SK-N-SH (cell line): ENCODE measurements around the gene SCGB3A1. TPM values are rescaled to one million over a fixed set of nuclear protein-coding genes. Genes with fewer than 3 reads are reported as not detected.

Source experiments
- CTCF ChIA-PET: fragments of 300-600, 350-600 bp; formaldehyde crosslinking; extraction: SDS; loops from one replicate; lab custom pipeline; 2021; lab: Yijun Ruan, JAX
- POLR2A ChIA-PET: fragments of 350-600 bp; sonication (Branson Sonifier 250); formaldehyde crosslinking; extraction: SDS; loops from one replicate; lab custom pipeline; 2020; ENCODE audit warnings: antibody characterized with exemption, inconsistent platforms; lab: Yijun Ruan, JAX
- DNase-seq: peaks from one replicate; pipeline ENCODE4 v3.0.0; 2012
- H2AFZ ChIP-seq: fragments of 200-600 bp; sonication (generic); 2 replicates; pipeline ENCODE4 v1.8.1; 2016; ENCODE audit warnings: antibody characterized with exemption, mild to moderate bottlenecking, low read depth
- H3F3A ChIP-seq: fragments of 200-600 bp; sonication (generic); replicated peaks from 2 replicates; pipeline ENCODE3; 2016; ENCODE audit warnings: antibody characterized with exemption, mild to moderate bottlenecking; ENCODE audit not compliant: insufficient read depth
- H3K27ac ChIP-seq, 2 experiments: fragments of 200-500 bp in 1 of 2; fragments of 200-600 bp in 1 of 2; sonication (Bioruptor generic) in 1 of 2; sonication (generic), shearing (Covaris generic) in 1 of 2; 2 replicates each; pipeline versions ENCODE4 v1.5.1 to v1.6.1; 2014 to 2016; ENCODE audit warnings: low read depth in 2 of 2, inconsistent platforms in 1 of 2, low read length in 1 of 2, mild to moderate bottlenecking in 1 of 2, mixed read lengths in 1 of 2
- H3K27me3 ChIP-seq: fragments of 200-600 bp; sonication (generic), shearing (Covaris generic); 2 replicates; pipeline ENCODE4 v1.6.1; 2016; ENCODE audit warnings: mixed run types; ENCODE audit not compliant: insufficient read depth
- H3K36me3 ChIP-seq, 2 experiments: fragments of 200-500 bp in 1 of 2; fragments of 200-600 bp in 1 of 2; sonication (Bioruptor generic) in 1 of 2; sonication (generic) in 1 of 2; replicated peaks in 1 of 2; 2 replicates each; pipeline versions ENCODE3 to v1.5.1; 2014 to 2016; ENCODE audit warnings: low read length in 1 of 2, mild to moderate bottlenecking in 1 of 2; ENCODE audit not compliant: insufficient read depth in 2 of 2, control insufficient read depth in 1 of 2
- H3K4me1 ChIP-seq, 2 experiments: fragments of 200-500 bp in 1 of 2; fragments of 200-600 bp in 1 of 2; sonication (Bioruptor generic) in 1 of 2; sonication (generic), shearing (Covaris generic) in 1 of 2; 2 replicates each; pipeline versions ENCODE4 v1.5.1 to v1.6.1; 2014 to 2016; ENCODE audit warnings: low read depth in 1 of 2, low read length in 1 of 2, mixed run types in 1 of 2; ENCODE audit not compliant: insufficient read depth in 2 of 2, control insufficient read depth in 1 of 2
- H3K4me2 ChIP-seq: fragments of 200-600 bp; sonication (generic), shearing (Covaris generic); 2 replicates; pipeline ENCODE4 v1.6.1; 2017; ENCODE audit warnings: mixed run types
- H3K4me3 ChIP-seq, 2 experiments: fragments of 200-500 bp in 1 of 2; fragments of 200-600 bp in 1 of 2; sonication (Bioruptor generic) in 1 of 2; sonication (generic), shearing (Covaris generic) in 1 of 2; 2 replicates each; pipeline versions ENCODE4 v1.5.1 to v1.8.1; 2014 to 2016; ENCODE audit warnings: low read depth in 2 of 2, inconsistent platforms in 1 of 2, low read length in 1 of 2, mild to moderate bottlenecking in 1 of 2, mixed read lengths in 1 of 2, moderate library complexity in 1 of 2
- H3K79me2 ChIP-seq: fragments of 200-600 bp; sonication (generic); 2 replicates; pipeline ENCODE4 v1.8.1; 2017; ENCODE audit warnings: mild to moderate bottlenecking; ENCODE audit not compliant: insufficient read depth
- H3K9ac ChIP-seq: fragments of 200-600 bp; sonication (generic); 2 replicates; pipeline ENCODE4 v1.6.1; 2017; ENCODE audit warnings: mixed run types
- H3K9me2 ChIP-seq: fragments of 200-600 bp; sonication (generic); 2 replicates; pipeline ENCODE4 v1.6.1; 2017; ENCODE audit warnings: mixed run types
- H3K9me3 ChIP-seq: fragments of 200-600 bp; sonication (generic); 2 replicates; pipeline ENCODE4 v1.6.1; 2017; ENCODE audit warnings: mixed run types, mild to moderate bottlenecking, moderate library complexity
- H4K20me1 ChIP-seq: fragments of 200-600 bp; sonication (generic); 2 replicates; pipeline ENCODE4 v1.6.1; 2017; ENCODE audit warnings: mild to moderate bottlenecking, mixed run types; ENCODE audit not compliant: insufficient read depth
- CHD2 ChIP-seq: fragments of 150-350 bp; IDR thresholded peaks from 2 replicates; pipeline ENCODE4 v1.6.1; 2018; ENCODE audit warnings: low read length; ENCODE audit not compliant: partially characterized antibody
- ELF1 ChIP-seq: IDR thresholded peaks from 2 replicates; pipeline ENCODE4 v1.4.0; 2012
- EP300 ChIP-seq, 2 experiments: IDR thresholded peaks; 2 replicates each; pipeline versions ENCODE4 v1.4.0 to v1.6.1; 2012; ENCODE audit warnings: borderline replicate concordance in 1 of 2, low read depth in 1 of 2, low read length in 1 of 2
- EZH2phosphoT487 ChIP-seq: fragments of 200-600 bp; sonication (generic); IDR thresholded peaks from 2 replicates; pipeline ENCODE4 v1.6.1; 2017; ENCODE audit warnings: low read depth, mixed run types, mild to moderate bottlenecking, antibody characterized with exemption, moderate library complexity, borderline replicate concordance
- FOSL2 ChIP-seq: IDR thresholded peaks from 2 replicates; pipeline ENCODE4 v1.4.0; 2012; ENCODE audit warnings: low read depth, mild to moderate bottlenecking, moderate library complexity, borderline replicate concordance
- FOXM1 ChIP-seq: IDR thresholded peaks from 2 replicates; pipeline ENCODE4 v1.4.0; 2012; ENCODE audit warnings: low read depth, mild to moderate bottlenecking
- JUND ChIP-seq: IDR thresholded peaks from 2 replicates; pipeline ENCODE4 v1.4.0; 2012
- MAX ChIP-seq: IDR thresholded peaks from 2 replicates; pipeline ENCODE4 v1.4.0; 2012; ENCODE audit warnings: low read depth
- MXI1 ChIP-seq: IDR thresholded peaks from 2 replicates; pipeline ENCODE4 v1.6.1; 2012; ENCODE audit warnings: mild to moderate bottlenecking, low read depth, low read length, improper control_type of control experiment
- NRF1 ChIP-seq: IDR thresholded peaks from 2 replicates; pipeline ENCODE4 v1.6.1; 2012; ENCODE audit warnings: low read depth, mild to moderate bottlenecking, low read length
- RAD21 ChIP-seq: IDR thresholded peaks from 2 replicates; pipeline ENCODE4 v1.6.1; 2012; ENCODE audit warnings: mild to moderate bottlenecking, low read length
- RFX5 ChIP-seq: IDR thresholded peaks from 2 replicates; pipeline ENCODE4 v1.6.1; 2012; ENCODE audit warnings: mild to moderate bottlenecking, improper control_type of control experiment, low read length
- RXRA ChIP-seq: IDR thresholded peaks from 2 replicates; pipeline ENCODE4 v1.4.0; 2012; ENCODE audit warnings: low read depth, mild to moderate bottlenecking, borderline replicate concordance
- SIN3A ChIP-seq: IDR thresholded peaks from 2 replicates; pipeline ENCODE4 v1.6.1; 2012; ENCODE audit warnings: low read depth, mild to moderate bottlenecking, low read length, moderate library complexity, borderline replicate concordance
- TAF1 ChIP-seq: IDR thresholded peaks from 2 replicates; pipeline ENCODE4 v1.6.1; 2012; ENCODE audit warnings: low read depth, mild to moderate bottlenecking, low read length, moderate library complexity, borderline replicate concordance
- TEAD4 ChIP-seq: IDR thresholded peaks from 2 replicates; pipeline ENCODE4 v1.4.0; 2012; ENCODE audit warnings: mild to moderate bottlenecking, borderline replicate concordance; ENCODE audit not compliant: insufficient read depth
- USF1 ChIP-seq: IDR thresholded peaks from 2 replicates; pipeline ENCODE4 v1.4.0; 2012; ENCODE audit warnings: low read depth, borderline replicate concordance
- YY1 ChIP-seq: IDR thresholded peaks from 2 replicates; pipeline ENCODE4 v1.4.0; 2012; ENCODE audit warnings: low read depth, mild to moderate bottlenecking
- WGBS: methylation state at CpG from one replicate; pipeline ENCODE4 v1.1.6; 2017; ENCODE audit warnings: low lambda C conversion rate; 5-methylcytosine and 5-hydroxymethylcytosine counted together
- polyA plus RNA-seq, 3 experiments: library from polyadenylated mRNA; depleted of rRNA; stranded (reverse); fragments of >200 nt; gene quantifications; 2 replicates each; pipeline ENCODE4 v1.2.3, GENCODE V29; 2012

The SCGB3A1 gene
- polyA plus RNA-seq, 1 of the 3 experiments (the other 2 are of a cell fraction): not detected

GRCh38 chr5:180568914-180569313 is 22.4 kb downstream of the SCGB3A1 start:
- no peaks in the 10 kb centered on the region for H3K27me3 ChIP-seq
- no peaks in the 10 kb centered on the region for H3K9me3 ChIP-seq
- TF ChIP-seq RAD21: no peak
- H3K36me3 ChIP-seq: peaks cover 40 to 70% of the 10 kb centered on the region in 2 experiments
- H3F3A ChIP-seq: no peaks in the 10 kb centered on the region
- H4K20me1 ChIP-seq: no peaks in the 10 kb centered on the region
- CTCF ChIA-PET: interaction anchor here (1.3 kb wide), 1 partner anchor 38 kb away, joined by 4 read pairs; no protein-coding TSS in a partner anchor
- H3K4me3 ChIP-seq: no peak overlapping the region
- H3K9ac ChIP-seq: no peak overlapping the region
- no peaks in the 10 kb centered on the region for H3K4me1 ChIP-seq
- no peak overlapping the region for H3K27ac ChIP-seq
- no peaks in the 10 kb centered on the region for H3K79me2 ChIP-seq
- no peak for DNase-seq
- no peaks in the 10 kb centered on the region for H3K9me2 ChIP-seq
- H2AFZ ChIP-seq: no peak overlapping the region
- POLR2A ChIA-PET: no interaction called here
- WGBS: 85% methylated on average over 8 of the region's 8 CpGs
- no peak overlapping the region for H3K4me2 ChIP-seq

GRCh38 chr5:180563994-180564393 is 27.3 kb downstream of the SCGB3A1 start:
- Histone ChIP-seq H3K27ac (no peak overlapping the region), H4K20me1 (no peaks in the 10 kb centered on the region), H3K9me3 (no peaks in the 10 kb centered on the region), H3K9me2 (no peaks in the 10 kb centered on the region), H3K9ac (no peak overlapping the region), H2AFZ (no peak overlapping the region), H3K4me3 (no peak overlapping the region), H3K36me3 (peaks cover 36 to 48% of the 10 kb centered on the region in 2 experiments), H3K27me3 (no peaks in the 10 kb centered on the region), H3F3A (no peaks in the 10 kb centered on the region), H3K79me2 (peaks cover 41% of the 10 kb centered on the region), H3K4me2 (no peak overlapping the region), H3K4me1 (no peaks in the 10 kb centered on the region)
- 96% methylated on average over 3 of the region's 3 CpGs for WGBS
- ChIA-PET POLR2A (no interaction called here), CTCF (no interaction called here)
- DNase-seq: no peak
- TF ChIP-seq ELF1 (no peak), MAX (no peak), USF1 (no peak), YY1 (no peak), MXI1 (no peak), RXRA (no peak), TEAD4 (no peak), NRF1 (no peak), EP300 (IDR thresholded peaks at IDR 0.05; ENCODE audit: borderline replicate concordance in 1 of 2, low read depth in 1 of 2, low read length in 1 of 2) (no peak)

GRCh38 chr5:180558232-180558631 is 33.1 kb downstream of the SCGB3A1 start:
- Histone ChIP-seq H3K4me3 (no peak overlapping the region), H3K27me3 (no peaks in the 10 kb centered on the region), H3F3A (no peaks in the 10 kb centered on the region), H3K4me1 (no peaks in the 10 kb centered on the region; a peak in 2 of 4 replicates), H3K27ac (no peak overlapping the region), H2AFZ (no peak overlapping the region), H3K4me2 (no peak overlapping the region), H3K36me3 (peaks cover 16 to 28% of the 10 kb centered on the region in 2 experiments), H3K79me2 (peaks cover 58% of the 10 kb centered on the region), H4K20me1 (peaks cover 3% of the 10 kb centered on the region; the same call in 1 of the 2 replicates), H3K9me3 (no peaks in the 10 kb centered on the region), H3K9me2 (no peaks in the 10 kb centered on the region), H3K9ac (no peak overlapping the region)
- ChIA-PET POLR2A (no interaction called here), CTCF (no interaction called here)
- TF ChIP-seq MAX (no peak), TEAD4 (no peak), EZH2phosphoT487 (no peak), ELF1 (no peak), JUND (no peak), CHD2 (no peak), EP300 (IDR thresholded peaks at IDR 0.05; ENCODE audit: borderline replicate concordance in 1 of 2, low read depth in 1 of 2, low read length in 1 of 2) (no peak), RAD21 (no peak), MXI1 (no peak), RFX5 (no peak), FOXM1 (no peak), FOSL2 (no peak), TAF1 (no peak), SIN3A (no peak)
- WGBS: 97% methylated on average over 11 of the region's 11 CpGs
- DNase-seq: no peak
